HPDE6-E6E7 (cell line): Measurements from ENCODE around the gene NETO2.
"Not testable (repeated sequence)": the region's sequence is repeated elsewhere in the genome, so short reads cannot be mapped to it uniquely, and the experiment has no call there.

Source experiments
- DNase-seq: peaks from one replicate; pipeline ENCODE4 v3.0.0; 2011; ENCODE audit warnings: missing footprints; ENCODE audit errors: extremely low spot score

The NETO2 gene

GRCh38 chr16:47065766-47066688 lies 77.7 kb downstream of the NETO2 start:
- no peak for DNase-seq

DNA sequence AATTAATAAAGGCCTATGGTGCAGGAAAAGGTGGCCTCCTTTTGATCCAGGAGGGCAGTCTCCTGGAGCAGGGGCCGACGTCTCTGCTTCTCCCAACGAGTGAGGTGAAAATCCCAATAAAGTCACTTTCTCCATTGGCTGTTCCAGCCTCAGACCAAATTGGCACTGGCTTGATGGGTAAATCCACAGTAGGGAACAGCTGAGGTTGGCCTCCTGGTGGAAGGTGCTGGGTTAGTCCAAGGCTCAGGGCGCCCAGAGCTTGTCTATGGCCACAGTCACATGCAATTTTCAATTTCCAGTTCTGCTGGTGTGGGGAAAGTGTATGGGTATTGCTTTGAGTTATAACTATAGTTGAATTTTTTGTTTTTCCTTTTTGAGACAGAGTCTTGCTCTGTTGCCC lies 79.0 kb downstream of the NETO2 start:
- no peak for DNase-seq

GRCh38 chr16:47063011-47063724 lies 80.6 kb downstream of the NETO2 start:
- no peak for DNase-seq

DNA sequence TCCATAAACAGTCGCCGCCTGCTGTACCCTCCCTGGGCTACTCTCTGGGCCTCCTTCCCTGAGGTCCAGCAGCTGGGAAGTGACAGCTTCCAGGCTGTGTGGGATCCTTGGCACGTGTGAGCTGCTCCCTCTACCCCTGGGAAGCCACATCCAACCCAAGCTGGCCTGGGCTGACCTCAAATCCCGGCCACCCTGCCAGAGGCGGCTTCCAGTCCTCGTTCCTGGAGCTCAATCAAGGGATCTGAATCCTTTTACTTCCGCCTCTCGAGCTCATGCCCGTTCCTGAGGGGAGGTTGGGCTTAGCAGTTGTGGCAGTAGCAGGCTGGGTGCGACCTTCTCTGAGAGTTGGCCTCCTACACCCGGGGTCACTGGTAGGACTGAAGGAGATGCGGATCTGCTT lies 82.5 kb downstream of the NETO2 start:
- no peak for DNase-seq

DNA sequence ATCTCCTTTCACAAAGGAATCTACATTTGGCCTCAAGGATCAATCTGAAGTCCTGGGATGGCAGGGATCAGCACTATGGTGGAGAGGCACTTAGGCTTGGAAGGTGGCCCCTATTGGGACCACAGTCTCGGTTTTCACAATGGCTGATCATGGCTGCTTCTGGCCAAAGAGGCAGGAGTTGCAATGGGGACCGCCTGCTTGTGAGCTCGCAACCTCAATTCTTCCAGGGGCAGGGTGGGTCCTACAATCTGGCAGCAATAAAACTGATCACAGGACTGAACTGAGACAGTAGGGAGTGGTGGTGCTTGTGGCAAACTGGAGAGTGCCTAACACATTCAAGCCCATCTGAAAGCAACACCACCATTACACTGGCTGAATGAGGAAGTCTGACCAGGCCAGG lies 83.1 kb downstream of the NETO2 start:
- DNase-seq = no peak

DNA sequence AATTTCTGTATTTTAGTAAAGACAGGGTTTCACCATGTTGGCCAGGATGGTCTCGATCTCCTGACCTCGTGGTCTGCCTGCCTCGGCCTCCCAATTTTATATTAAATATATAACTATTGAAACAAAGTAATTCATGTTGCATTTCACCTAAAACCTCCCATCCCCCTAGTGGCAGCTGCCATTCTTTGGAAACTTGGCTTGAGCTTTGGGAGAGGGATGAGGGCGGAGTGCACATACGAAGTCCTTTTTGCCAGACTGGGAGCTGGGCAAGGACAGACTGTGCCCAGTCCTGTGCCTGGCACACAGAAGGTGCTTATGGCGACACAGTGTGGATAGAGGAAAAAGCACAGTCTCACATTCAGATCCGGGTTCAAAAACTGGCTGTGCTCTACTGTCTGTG lies 83.8 kb downstream of the NETO2 start:
- no peak for DNase-seq

DNA sequence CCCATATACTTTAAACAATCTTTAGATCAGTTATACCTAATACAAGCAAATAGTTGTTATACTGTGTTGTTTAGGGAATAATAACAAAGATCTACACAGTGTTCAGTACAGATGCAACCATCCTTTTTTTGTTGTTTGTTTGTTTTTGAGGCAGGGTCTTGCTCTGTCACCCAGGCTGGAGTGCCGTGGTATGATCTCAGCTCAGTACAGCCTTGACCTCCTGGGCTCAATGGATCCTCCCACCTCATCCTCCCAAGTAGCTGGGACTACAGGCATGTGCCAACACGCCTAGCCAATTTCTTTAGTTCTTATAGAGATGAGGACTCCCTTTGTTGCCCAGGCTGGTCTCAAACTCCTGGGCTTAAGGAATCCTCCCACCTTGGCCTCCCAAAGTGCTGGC lies 84.6 kb downstream of the NETO2 start:
- not testable (repeated sequence) for DNase-seq

GRCh38 chr16:47058295-47059086 lies 85.3 kb downstream of the NETO2 start:
- DNase-seq = no peak

DNA sequence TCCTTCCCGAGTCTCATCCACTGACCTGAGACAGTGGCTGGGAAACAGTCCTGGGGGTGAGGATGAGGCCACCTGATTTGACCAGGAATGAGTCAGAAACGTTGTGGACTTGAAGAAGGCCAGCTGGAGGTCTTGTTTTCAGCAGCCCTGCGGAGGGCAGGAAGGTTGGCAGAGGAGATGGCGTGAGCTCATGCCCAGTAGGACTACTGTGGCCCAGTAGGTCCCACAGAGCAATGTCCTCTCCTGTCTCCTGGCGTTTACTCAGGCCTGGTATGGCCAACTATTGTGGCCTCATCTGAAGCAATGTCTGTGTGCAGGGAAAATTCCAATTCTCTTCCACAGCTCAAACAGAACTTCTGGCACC lies 86.1 kb downstream of the NETO2 start:
- no peak for DNase-seq

DNA sequence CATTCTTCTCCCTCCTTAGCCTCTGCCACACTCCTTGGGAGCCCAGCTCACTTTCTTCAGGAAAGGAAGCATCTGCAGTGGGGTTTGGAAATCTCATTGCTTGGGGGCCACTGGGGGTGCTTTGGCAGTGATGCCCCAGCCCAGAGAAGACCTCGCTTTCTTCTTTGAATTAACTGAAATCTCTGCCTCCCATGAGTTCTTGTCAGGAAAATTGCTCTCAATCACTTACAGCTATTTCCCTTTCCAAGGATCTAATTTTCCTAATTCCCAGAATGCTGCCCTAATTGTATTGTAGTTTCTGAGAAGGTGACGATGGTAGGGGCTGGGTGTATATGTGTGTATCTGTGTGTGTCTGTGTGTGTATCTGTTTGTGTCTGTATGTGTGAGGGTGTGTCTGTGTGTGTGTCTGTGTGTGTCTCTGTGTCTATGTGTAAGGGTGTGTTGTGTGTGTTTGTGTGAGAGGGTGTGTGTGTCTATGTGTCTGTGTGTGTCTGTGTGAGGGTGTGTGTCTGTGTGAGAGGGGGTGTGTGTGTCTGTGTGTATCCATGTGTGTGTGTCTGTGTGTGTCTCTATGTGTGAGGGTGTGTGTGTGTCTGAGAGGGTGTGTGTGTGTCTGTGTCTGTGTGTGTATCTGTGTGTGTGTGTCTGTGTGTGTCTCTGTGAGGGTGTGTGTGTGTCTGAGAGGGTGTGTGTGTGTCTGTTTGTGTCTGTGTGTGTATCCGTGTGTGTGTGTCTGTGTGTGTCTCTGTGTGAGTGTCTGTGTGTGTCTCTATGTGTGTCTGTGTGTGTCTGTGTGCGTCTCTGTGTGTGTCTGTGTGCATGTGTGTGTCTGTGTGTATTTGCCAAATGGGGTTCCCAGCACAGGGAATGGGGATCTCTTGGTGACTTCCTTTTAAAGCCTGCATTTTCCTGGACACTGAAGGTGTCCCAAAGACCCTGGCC lies 86.8 kb downstream of the NETO2 start:
- no peak for DNase-seq

DNA sequence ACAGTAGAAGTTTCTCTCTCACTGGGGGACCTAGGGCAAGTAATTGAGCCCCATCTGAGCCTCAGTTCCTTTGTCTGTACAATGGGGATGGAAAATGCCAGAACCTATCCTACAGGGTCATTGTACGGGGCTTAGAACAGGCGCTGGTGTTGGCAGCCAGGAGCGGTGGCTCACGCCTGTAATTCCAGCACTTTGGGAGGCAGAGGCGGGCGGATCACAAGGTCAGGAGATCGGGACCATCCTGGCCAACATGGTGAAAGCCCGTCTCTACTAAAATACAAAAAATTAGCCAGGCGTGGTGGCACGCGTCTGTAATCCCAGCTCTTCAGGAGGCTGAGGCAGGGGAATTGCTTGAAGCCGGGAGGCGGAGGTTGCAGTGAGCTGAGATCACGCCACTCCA lies 87.7 kb downstream of the NETO2 start:
- not testable (repeated sequence) for DNase-seq

- DNase-seq = no peak
Observed at GRCh38 chr16:47055136-47055885, 88.4 kb downstream of the NETO2 start.

- DNase-seq = no peak
Observed at GRCh38 chr16:47054306-47054705, 89.4 kb downstream of the NETO2 start.

- no peak for DNase-seq
Observed at GRCh38 chr16:47053895-47054294, 89.8 kb downstream of the NETO2 start.

- no peak for DNase-seq
Observed at GRCh38 chr16:47052666-47053640, 90.8 kb downstream of the NETO2 start.

- DNase-seq = no peak
Observed at GRCh38 chr16:47051031-47051430, 92.7 kb downstream of the NETO2 start.

DNA sequence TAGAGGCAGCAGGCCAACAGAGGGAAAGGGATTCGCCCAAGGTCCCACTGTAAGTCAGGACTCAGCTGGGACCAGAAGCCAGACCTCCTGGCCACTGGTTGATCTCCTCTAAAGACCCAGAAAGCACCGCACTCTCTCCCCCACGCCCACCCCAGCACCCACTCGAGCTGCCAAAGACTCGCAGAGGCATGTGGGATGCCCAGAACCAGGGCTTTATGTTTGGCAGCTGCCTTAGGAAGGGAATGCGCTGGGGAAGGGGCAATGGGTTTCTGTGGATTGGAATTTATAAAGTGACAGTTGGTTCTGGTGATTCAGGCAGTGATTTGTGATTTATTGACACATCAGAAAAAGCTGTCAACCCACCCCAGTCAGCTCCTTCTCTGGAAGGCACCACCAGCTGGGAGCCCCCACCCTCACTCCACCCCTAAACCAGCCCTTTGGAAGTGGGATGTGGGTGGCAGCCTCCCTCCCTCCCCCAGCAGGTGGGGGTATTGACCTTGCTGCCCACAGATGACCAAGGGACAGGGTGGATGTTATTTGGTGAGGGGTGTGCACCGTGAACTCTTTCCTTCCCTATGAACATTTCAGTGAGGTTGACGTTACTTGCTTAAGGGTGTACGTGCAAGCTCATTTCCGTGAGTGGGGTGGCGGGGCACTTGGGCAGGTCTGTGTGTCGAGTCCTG lies 93.7 kb downstream of the NETO2 start:
- DNase-seq = no peak

DNA sequence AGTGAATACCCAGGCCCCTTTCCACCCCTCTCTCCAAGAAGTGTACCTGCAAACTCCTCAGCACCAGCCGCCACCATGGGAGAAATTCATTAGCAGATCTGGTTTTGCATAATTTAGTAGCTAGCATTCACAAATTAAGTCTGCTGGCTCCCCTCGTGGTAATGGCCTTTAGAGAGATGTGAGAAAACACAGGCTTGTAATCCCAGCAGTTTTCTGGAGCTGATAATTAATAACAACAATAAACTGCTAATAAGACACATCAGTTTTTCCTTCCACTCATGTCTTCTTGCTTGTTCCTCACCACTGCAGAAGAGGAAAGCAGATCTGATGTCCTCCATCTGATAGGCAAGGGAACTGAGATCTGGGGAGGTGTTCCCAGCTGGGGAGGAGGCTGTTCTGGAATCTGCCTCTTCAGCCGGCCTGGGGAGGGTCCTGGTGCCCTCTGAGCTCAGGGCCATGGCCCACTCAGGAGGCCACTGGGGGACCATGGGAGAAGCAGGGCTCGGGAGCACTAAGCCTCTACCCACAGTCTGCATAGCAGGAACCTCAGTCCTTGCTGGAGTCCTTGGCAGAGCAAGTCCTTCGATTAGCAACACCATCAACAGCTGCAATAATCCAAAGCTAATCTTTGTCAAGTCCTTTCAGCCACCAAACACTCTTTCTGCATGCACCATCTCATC lies 96.1 kb downstream of the NETO2 start:
- DNase-seq = no peak
